GM12878 (cell line): ENCODE data around the gene FTO. TPM values are rescaled to one million over a fixed set of nuclear protein-coding genes. Genes with fewer than 3 reads are reported as not detected.

Experiments used
- ATAC-seq: fragments of 200-7000 bp; cut with Tn5 transposase; 3 replicates; pipeline ENCODE4 v1.9.1; 2020; ENCODE audit warnings: mild to moderate bottlenecking, moderate library complexity
- BruUV-seq: library from RNA; stranded (reverse); fragments of 400-500 nt; replicated peaks from 2 replicates; lab custom pipeline; 2021; lab: Mats Ljungman, UMichigan
- CTCF ChIA-PET: fragments of 300-600 bp; sonication (Branson Sonifier 250); formaldehyde crosslinking; extraction: SDS; loops from one replicate; lab custom pipeline; 2021; ENCODE audit warnings: inconsistent platforms; lab: Yijun Ruan, JAX
- POLR2A ChIA-PET: fragments of 350-600 bp; formaldehyde crosslinking; extraction: SDS; loops from one replicate; lab custom pipeline; 2021; ENCODE audit warnings: inconsistent platforms; lab: Charles Lee
- RAD21 ChIA-PET: fragments of 300-600 bp; sonication (Branson Sonifier 250); formaldehyde crosslinking; loops from one replicate; lab custom pipeline; 2023; ENCODE audit warnings: antibody characterized with exemption; ENCODE audit not compliant: unreplicated experiment; lab: Charles Lee
- SMC1A ChIA-PET: fragments of 300-600 bp; sonication (Branson Sonifier 250); formaldehyde crosslinking; loops from one replicate; lab custom pipeline; 2023; ENCODE audit not compliant: unreplicated experiment, uncharacterized antibody; lab: Charles Lee
- DNase-seq: peaks from one replicate; pipeline ENCODE4 v3.0.0-alpha.2; 2011; ENCODE audit warnings: low read depth, low spot score
- FAIRE-seq: peaks from 3 replicates; lab custom pipeline; 2011; peaks lifted over from hg19 to GRCh38; lab: Jason Lieb, UNC
- H2AFZ ChIP-seq: 2 replicates; pipeline ENCODE4 v1.6.0; 2011; ENCODE audit warnings: low read depth, low read length, control low read depth; ENCODE audit not compliant: control insufficient read depth
- H3K27ac ChIP-seq: 2 replicates; pipeline ENCODE4 v1.5.1; 2011; ENCODE audit warnings: control low read depth; ENCODE audit not compliant: control insufficient read depth, insufficient read depth
- H3K27me3 ChIP-seq, 2 experiments: replicated peaks in 1 of 2; 2 replicates each; pipeline versions ENCODE4 v1.6.0 to v1.6.1; 2011; ENCODE audit warnings: low read length in 1 of 2; ENCODE audit not compliant: control insufficient read depth in 2 of 2, insufficient read depth in 2 of 2
- H3K36me3 ChIP-seq, 2 experiments: 2 replicates each; pipeline ENCODE4 v1.5.1; 2011; ENCODE audit warnings: low read length in 1 of 2; ENCODE audit not compliant: control insufficient read depth in 2 of 2, insufficient read depth in 2 of 2
- H3K4me1 ChIP-seq: 2 replicates; pipeline ENCODE4 v1.6.1; 2011; ENCODE audit warnings: mild to moderate bottlenecking, low read length, moderate library complexity, mixed read lengths; ENCODE audit not compliant: control insufficient read depth, insufficient read depth
- H3K4me2 ChIP-seq: 2 replicates; pipeline ENCODE4 v1.6.0; 2011; ENCODE audit warnings: control low read depth; ENCODE audit not compliant: control insufficient read depth, insufficient read depth
- H3K4me3 ChIP-seq: fragments of 200-600 bp; sonication (generic); 2 replicates; pipeline ENCODE4 v1.5.1; 2016
- H3K79me2 ChIP-seq: 2 replicates; pipeline ENCODE4 v1.6.0; 2011; ENCODE audit warnings: low read length; ENCODE audit not compliant: control insufficient read depth, insufficient read depth
- H3K9ac ChIP-seq: 2 replicates; pipeline ENCODE4 v1.8.0; 2011; ENCODE audit warnings: low read length, control low read depth, mixed read lengths; ENCODE audit not compliant: control insufficient read depth, insufficient read depth
- H3K9me3 ChIP-seq: replicated peaks from 3 replicates; pipeline ENCODE4 v1.5.1; 2011; ENCODE audit warnings: mild to moderate bottlenecking, low read length; ENCODE audit not compliant: control insufficient read depth, insufficient read depth
- H4K20me1 ChIP-seq: 2 replicates; pipeline ENCODE4 v1.6.0; 2011; ENCODE audit not compliant: control insufficient read depth, insufficient read depth
- IKZF1 ChIP-seq: fragments of 450-650 bp; conservative IDR thresholded peaks from 2 replicates; pipeline ENCODE4 v1.6.1; 2017; ENCODE audit warnings: antibody characterized with exemption, mild to moderate bottlenecking
- NKRF ChIP-seq: fragments of 450-650 bp; conservative IDR thresholded peaks from 2 replicates; pipeline ENCODE4 v1.6.1; 2017; ENCODE audit warnings: mild to moderate bottlenecking, moderate library complexity
- SIN3A ChIP-seq: IDR thresholded peaks from 2 replicates; pipeline ENCODE4 v1.6.1; 2012; ENCODE audit warnings: low read depth, low read length, improper control_type of control experiment
- USF2 ChIP-seq: IDR thresholded peaks from 2 replicates; pipeline ENCODE4 v1.6.1; 2011; ENCODE audit warnings: low read depth, low read length, improper control_type of control experiment, borderline replicate concordance
- WGBS: methylation state at CpG from one replicate; pipeline ENCODE4 v1.1.6; 2016; ENCODE audit warnings: low lambda C conversion rate; ENCODE audit not compliant: insufficient replicate concordance, insufficient coverage; ENCODE audit errors: missing lambda C conversion rate; 5-methylcytosine and 5-hydroxymethylcytosine counted together
- in situ Hi-C: fragments of 300-500 bp; cut with MboI; formaldehyde crosslinking; loops from 9 replicates; pipeline ENCODE4 v1.14.3; 2018; ENCODE audit warnings: mixed read lengths
- intact Hi-C: fragments of 100-400 bp; cut with micrococcal nuclease; formaldehyde crosslinking; loops from one replicate; pipeline ENCODE4 v1.14.2; 2022; ENCODE audit not compliant: unreplicated experiment
- polyA plus RNA-seq, 11 experiments: library from polyadenylated mRNA; depleted of rRNA in 4 of 11; unstranded in 6 of 11; stranded (reverse) in 5 of 11; fragments of >200 nt; fragmentation: Nextera tagmentation in 4 of 11; fragmentation: Illumina TruSeq in 1 of 11; extraction: Ambion mirVana in 4 of 11; extraction: Trizol in 1 of 11; gene quantifications; 1 replicate in 1 of 11; 2 replicates in 10 of 11; pipeline versions ENCODE4 v1.2.1 to v1.2.3, GENCODE V29; 2011 to 2016; ENCODE audit warnings: inconsistent platforms in 2 of 11, missing spikeins in 2 of 11, low read depth in 1 of 11
- total RNA-seq, 4 experiments: library from RNA; depleted of rRNA in 3 of 4; stranded (reverse); fragments of >200 nt in 3 of 4; fragmentation: Illumina TruSeq in 1 of 4; extraction: Trizol in 1 of 4; gene quantifications; 2 replicates each; pipeline versions ENCODE4 v1.2.1 to v1.2.3, GENCODE V29; 2013 to 2021

FTO gene
- total and polyA plus RNA-seq, 10 of the 15 experiments (the other 5 are each of a cell fraction or from before 2014, with no cell fraction given): 20.1 to 55.0 (median 47.0) TPM

- H3K9ac ChIP-seq: no peak overlapping the region
- no peaks in the 10 kb centered on the region for H3K9me3 ChIP-seq
- no peaks in the 10 kb centered on the region for H3K27me3 ChIP-seq
- intact Hi-C loops: no loop called here
- H2AFZ ChIP-seq: no peak overlapping the region
- in situ Hi-C loops: no loop called here
- H4K20me1 ChIP-seq: no peaks in the 10 kb centered on the region
- WGBS: 97% methylated on average over 10 of the region's 10 CpGs
- BruUV-seq: no TSS peak
- DNase-seq (no peak), ATAC-seq (no peak), FAIRE-seq (no peak)
- ChIA-PET CTCF (interaction anchor here (1.1 to 2.1 kb wide), 2 partner anchors 8 to 15 kb away, joined by 3 to 5 read pairs; no protein-coding TSS in a partner anchor), RAD21 (no interaction called here), SMC1A (interaction anchor here (0.6 to 1.9 kb wide), 3 partner anchors 12 to 17 kb away, joined by 3 to 5 read pairs (median 4); no protein-coding TSS in a partner anchor), POLR2A (interaction anchor here (0.6 kb wide), 1 partner anchor 242 kb away, joined by 3 read pairs; no protein-coding TSS in a partner anchor)
- H3K4me2 ChIP-seq: no peak overlapping the region
- no peak overlapping the region for H3K4me3 ChIP-seq
- H3K79me2 ChIP-seq: no peaks in the 10 kb centered on the region
- no peak overlapping the region for H3K27ac ChIP-seq
- H3K4me1 ChIP-seq: no peaks in the 10 kb centered on the region
- no peak for TF ChIP-seq NKRF
- no peak for TF ChIP-seq USF2
- no peak for TF ChIP-seq SIN3A
- TF ChIP-seq IKZF1: no peak
- TF ChIP-seq, all 136 proteins: peak for 0
- no peaks in the 10 kb centered on the region; a peak in 1 of 4 replicates for H3K36me3 ChIP-seq
Measured at GRCh38 chr16:53937161-53937880, 233.4 kb downstream of the FTO start.
